ENCODE measurements around the gene ELK4. TPM values are rescaled to one million over a fixed set of nuclear protein-coding genes. Genes with fewer than 3 reads are reported as not detected.

The ELK4 gene
- total and polyA plus RNA-seq, 2 of the 8 experiments (the other 6 are each of a cell fraction or from before 2014, with no cell fraction given): 2.9 to 26.3 TPM

DNA sequence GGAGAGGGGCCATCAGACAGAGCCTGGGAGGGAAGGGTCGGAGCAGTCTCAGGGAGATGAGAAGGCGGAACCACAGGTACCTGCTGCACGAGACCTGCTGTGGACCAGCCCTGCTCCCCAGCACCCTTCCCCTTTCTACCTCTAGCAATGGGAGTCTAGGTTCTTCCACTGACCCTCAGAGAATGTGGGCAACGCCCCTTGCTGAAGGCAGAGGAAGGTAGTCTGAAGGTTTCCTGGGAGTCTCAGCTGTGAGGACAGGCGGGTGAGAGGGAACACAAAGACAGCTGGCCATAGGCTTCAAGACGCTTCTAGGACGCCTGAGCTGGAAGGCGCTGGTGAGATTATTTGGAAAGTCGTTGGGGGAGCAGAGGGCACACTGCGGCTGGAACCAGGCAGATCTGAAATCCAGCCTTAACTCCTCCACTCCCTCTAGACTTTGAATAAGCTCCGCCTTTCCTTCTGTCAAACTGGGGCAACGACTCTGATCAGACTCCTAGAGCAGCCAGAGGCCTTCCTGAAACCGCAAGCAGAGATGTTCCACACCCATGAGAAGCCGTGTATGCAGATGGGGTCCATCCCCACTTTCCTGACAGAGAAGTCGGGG, 30.4 kb upstream of the ELK4 start:
- Histone ChIP-seq H3K23ac (ENCODE audit: insufficient read length) (no peak overlapping the region), H3K4me3 (ENCODE audit: extremely low read depth in 1 of 4, insufficient read depth in 2 of 4, low read depth in 3 of 4, low read length in 4 of 4) (no peak overlapping the region), H3K9ac (replicated peaks in 1 of 4; ENCODE audit: extremely low read depth in 1 of 4, low read depth in 3 of 4, low read length in 3 of 4) (no peak overlapping the region), H3K27ac (ENCODE audit: low read depth, low read length) (no peak overlapping the region), H2AFZ (ENCODE audit: low read length) (no peak overlapping the region), H4K20me1 (replicated peaks in 1 of 2; ENCODE audit: control insufficient read depth in 1 of 2, insufficient read depth in 2 of 2, low read length in 2 of 2) (peaks cover 1 to 4% of the 10 kb centered on the region in 2 experiments), H3K27me3 (replicated peaks in 1 of 4; ENCODE audit: control insufficient read depth in 3 of 4, extremely low read depth in 1 of 4, insufficient read depth in 3 of 4, low read length in 3 of 4) (no peaks in the 10 kb centered on the region), H4K8ac (ENCODE audit: extremely low read depth, insufficient read depth, low read length) (no peak overlapping the region), H4K5ac (ENCODE audit: insufficient read length, low read depth, low read length) (no peak overlapping the region), H3K9me3 (ENCODE audit: insufficient read depth in 2 of 2, low read depth in 1 of 2, low read length in 1 of 2) (no peaks in the 10 kb centered on the region), H3K79me1 (ENCODE audit: low read depth, low read length) (peaks cover 7% of the 10 kb centered on the region; the same call in 1 of the 2 replicates), H3K14ac (ENCODE audit: insufficient read length) (no peak overlapping the region), H3K36me3 (ENCODE audit: control insufficient read depth in 2 of 4, insufficient read depth in 4 of 4, low read length in 3 of 4) (peaks cover 2 to 13% (median 7%) of the 10 kb centered on the region in 4 experiments; a peak in 6 of 8 replicates), H3K56ac (replicated peaks; ENCODE audit: insufficient read length, low read depth, low read length) (no peak overlapping the region), H3K18ac (ENCODE audit: extremely low read depth, low read length) (no peak overlapping the region), H2BK15ac (ENCODE audit: low read length) (no peak overlapping the region), H3K79me2 (ENCODE audit: control insufficient read depth in 1 of 2, insufficient read depth in 2 of 2, low read length in 2 of 2) (peaks cover 0 to 14% of the 10 kb centered on the region in 2 experiments; a peak in 1 of 4 replicates), H3K4me1 (replicated peaks in 1 of 4; ENCODE audit: control insufficient read depth in 3 of 4, insufficient read depth in 4 of 4, low read length in 3 of 4) (peaks cover 0 to 15% (median 8%) of the 10 kb centered on the region in 4 experiments; a peak in 5 of 7 replicates), H2BK5ac (ENCODE audit: low read depth, low read length) (no peak overlapping the region), H2BK120ac (replicated peaks; ENCODE audit: low read depth, low read length) (no peak overlapping the region), H3K23me2 (ENCODE audit: low read depth, low read length) (no peaks in the 10 kb centered on the region), H2BK20ac (ENCODE audit: low read length) (no peak overlapping the region), H3K4ac (replicated peaks; ENCODE audit: insufficient read length, low read depth, low read length) (no peak overlapping the region), H3K4me2 (ENCODE audit: insufficient read depth in 1 of 2, low read depth in 2 of 2, low read length in 2 of 2) (no peak overlapping the region), H2BK12ac (ENCODE audit: low read depth, low read length) (no peak overlapping the region), H2AK5ac (ENCODE audit: low read depth, low read length) (no peak overlapping the region), H4K91ac (replicated peaks; ENCODE audit: insufficient read length, low read length) (no peak overlapping the region)
- POLR2A ChIA-PET (ENCODE audit: partially characterized antibody): interaction anchor here (1.2 to 19.3 kb wide), 7 partner anchors 8 to 70 kb away, joined by 3 to 241 read pairs (median 8); partner anchors contain the start of genes ELK4 and SLC45A3
- WGBS, 2 experiments (ENCODE audit: extremely low coverage in 1 of 2, insufficient coverage in 1 of 2, insufficient read length in 1 of 2, insufficient replicate concordance in 2 of 2, low coverage in 1 of 2, low lambda C conversion rate in 2 of 2, missing lambda C conversion rate in 1 of 2): 88% methylated on average over 12 of the region's 15 CpGs; no CpG with 5 or more reads in 1 of the 2 experiments
- CTCF ChIA-PET (ENCODE audit: partially characterized antibody): interaction anchor here (1.3 to 18.5 kb wide), 9 partner anchors 12 to 138 kb away, joined by 3 to 856 read pairs (median 168); partner anchors contain the start of genes ELK4 and SLC45A3
- no peak for DNase-seq (ENCODE audit: low read depth in 1 of 2, low spot score in 2 of 2)
- FAIRE-seq: no peak
- TF ChIP-seq SP1 (IDR thresholded peaks at IDR 0.05; ENCODE audit: low read depth, low read length) (no peak), RXRA (IDR thresholded peaks at IDR 0.05; ENCODE audit: insufficient read depth, low read depth, low read length) (no peak), SUZ12 (IDR thresholded peaks at IDR 0.05; ENCODE audit: low read length) (no peak), ASH2L (IDR thresholded peaks at IDR 0.05; ENCODE audit: low read length) (no peak), CREB1 (IDR thresholded peaks at IDR 0.05) (no peak), RBBP5 (IDR thresholded peaks at IDR 0.05; ENCODE audit: borderline replicate concordance, low read depth, low read length) (no peak), TEAD4 (IDR thresholded peaks at IDR 0.05; ENCODE audit: low read depth, low read length) (no peak), RNF2 (IDR thresholded peaks at IDR 0.05; ENCODE audit: borderline replicate concordance, low read depth, low read length, missing control alignments, poor library complexity, severe bottlenecking) (no peak), SIRT6 (IDR thresholded peaks at IDR 0.05; ENCODE audit: low read length) (no peak), EP300 (IDR thresholded peaks at IDR 0.05; ENCODE audit: borderline replicate concordance in 1 of 2, low read depth in 2 of 2, low read length in 2 of 2) (no peak)
- TF ChIP-seq, protein P1, sequence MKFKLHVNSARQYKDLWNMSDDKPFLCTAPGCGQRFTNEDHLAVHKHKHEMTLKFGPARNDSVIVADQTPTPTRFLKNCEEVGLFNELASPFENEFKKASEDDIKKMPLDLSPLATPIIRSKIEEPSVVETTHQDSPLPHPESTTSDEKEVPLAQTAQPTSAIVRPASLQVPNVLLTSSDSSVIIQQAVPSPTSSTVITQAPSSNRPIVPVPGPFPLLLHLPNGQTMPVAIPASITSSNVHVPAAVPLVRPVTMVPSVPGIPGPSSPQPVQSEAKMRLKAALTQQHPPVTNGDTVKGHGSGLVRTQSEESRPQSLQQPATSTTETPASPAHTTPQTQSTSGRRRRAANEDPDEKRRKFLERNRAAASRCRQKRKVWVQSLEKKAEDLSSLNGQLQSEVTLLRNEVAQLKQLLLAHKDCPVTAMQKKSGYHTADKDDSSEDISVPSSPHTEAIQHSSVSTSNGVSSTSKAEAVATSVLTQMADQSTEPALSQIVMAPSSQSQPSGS (IDR thresholded peaks at IDR 0.05; ENCODE audit: low read length): no peak
